Inferior parietal cortex (tissue), 1 donor: ENCODE results near the gene HOMER3.

Experiments used
- DNase-seq: peaks from one replicate; pipeline ENCODE4 v3.0.0-alpha.2; 2016; ENCODE audit errors: extremely low spot score

Gene HOMER3

GRCh38 chr19:18901491-18901890 lies 39.5 kb downstream of the HOMER3 start:
- DNase-seq: no peak

GRCh38 chr19:18900700-18901481 lies 40.1 kb downstream of the HOMER3 start:
- no peak for DNase-seq

DNA sequence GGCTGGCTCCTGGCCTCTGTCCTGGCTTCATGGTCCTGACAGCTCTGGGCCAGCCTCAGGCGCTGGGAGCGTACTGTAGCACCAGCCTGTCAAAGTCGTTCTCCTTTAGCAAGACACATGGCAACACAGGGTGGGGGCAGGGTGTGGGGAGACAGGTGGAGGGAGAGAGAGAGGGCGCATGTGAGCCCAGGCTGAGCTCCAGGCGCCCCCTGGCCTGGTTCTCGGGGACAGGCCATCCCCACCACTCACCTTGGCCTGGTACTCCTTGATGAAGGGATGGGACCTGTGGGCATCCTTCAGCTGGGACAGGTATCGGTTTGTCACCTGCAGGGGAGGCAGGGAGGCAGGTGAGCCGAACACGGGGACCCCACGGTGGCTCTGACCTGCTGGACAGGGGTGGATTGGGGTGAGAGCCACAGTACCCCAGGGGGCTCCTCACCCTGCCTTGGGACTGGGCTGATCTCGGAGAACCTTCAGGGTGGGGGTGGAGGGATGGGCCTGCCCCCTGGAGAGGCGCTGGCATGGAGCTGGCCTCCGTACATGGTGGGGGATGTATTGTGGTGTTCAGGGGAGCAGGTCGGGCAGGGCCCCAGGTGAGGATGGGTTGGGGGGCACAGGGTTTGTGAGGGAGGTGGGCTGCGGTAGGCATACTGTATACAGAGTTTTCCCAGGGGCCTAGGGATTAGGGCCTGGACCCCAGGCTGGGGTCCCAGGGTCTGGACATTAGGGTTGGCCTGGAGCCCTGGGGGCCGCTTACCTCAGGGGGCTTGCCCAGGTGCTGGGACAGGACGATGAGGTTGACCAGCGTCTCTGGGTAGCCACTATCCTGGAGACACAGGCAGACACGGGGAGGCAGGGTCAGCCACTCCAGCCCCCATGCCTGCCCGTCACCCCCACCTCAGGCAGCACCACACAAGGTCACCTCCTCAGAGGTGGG lies 41.1 kb downstream of the HOMER3 start:
- no peak for DNase-seq

GRCh38 chr19:18898607-18899408 lies 42.2 kb downstream of the HOMER3 start:
- DNase-seq: no peak

- DNase-seq: no peak
Measured at GRCh38 chr19:18898081-18898606, 42.9 kb downstream of the HOMER3 start.

DNA sequence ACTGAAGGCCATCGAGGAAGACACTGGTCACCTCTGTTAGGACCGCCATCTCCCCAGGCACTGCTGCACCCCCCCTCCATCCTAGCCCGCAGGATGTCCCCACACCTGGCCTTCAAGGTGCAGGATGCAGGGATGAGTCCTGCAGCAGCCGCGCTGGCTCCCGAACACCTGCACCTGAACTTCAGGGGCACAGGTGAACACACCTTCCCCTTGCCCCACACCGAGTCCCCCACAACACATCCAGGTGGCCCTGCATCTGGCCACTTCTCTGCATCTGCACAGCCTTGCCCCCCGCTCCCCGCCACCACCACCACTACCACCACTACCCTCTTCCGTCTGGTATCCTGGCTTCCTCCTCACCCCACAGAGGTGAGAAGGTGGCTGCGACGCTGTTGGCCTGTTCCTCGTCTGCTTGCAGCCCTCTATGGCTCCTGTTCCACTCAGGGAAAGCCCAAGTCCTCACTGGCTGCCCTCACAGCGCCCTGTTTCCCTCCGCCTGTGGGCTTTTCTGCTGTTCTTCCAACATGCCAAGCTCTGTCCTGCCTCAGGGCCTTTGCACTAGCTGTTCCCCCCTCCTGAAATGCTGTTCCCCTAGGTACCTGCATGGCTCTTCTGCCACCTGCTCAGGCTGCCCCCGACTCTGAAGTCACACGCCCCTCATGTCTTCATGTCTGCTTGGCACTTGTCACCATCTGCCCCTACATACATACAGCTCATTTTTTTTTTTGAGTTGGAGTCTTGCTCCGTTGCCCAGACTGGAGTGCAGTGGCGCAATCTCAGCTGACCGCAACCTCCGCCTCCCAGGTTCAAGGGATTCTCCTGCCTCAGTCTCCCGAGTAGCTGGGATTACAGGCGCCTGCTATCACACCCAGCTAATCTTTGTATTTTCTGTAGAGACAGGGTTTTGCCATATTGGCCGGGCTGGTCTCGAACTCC lies 43.7 kb downstream of the HOMER3 start:
- DNase-seq: no peak

DNA sequence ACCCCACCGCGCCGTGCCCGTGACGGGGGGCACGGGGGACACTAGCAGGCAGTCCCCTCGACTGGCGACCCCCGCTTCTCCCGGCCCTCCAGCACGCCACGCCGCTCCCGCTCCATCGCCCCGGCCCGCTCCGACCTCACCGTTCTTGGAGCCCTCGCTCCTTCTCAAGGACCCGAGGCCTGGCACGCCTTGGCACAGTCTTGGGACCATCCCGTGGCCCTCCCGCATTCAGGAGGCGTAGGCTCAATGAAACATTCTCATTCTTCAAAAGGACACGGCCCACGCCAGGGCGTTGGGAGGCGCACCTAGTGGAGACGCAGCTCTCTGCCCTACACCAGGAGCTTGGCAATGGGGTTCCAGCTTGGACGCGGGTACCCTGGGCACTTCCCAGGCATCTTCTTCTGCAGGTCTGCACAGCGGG lies 44.6 kb downstream of the HOMER3 start:
- DNase-seq: no peak

DNA sequence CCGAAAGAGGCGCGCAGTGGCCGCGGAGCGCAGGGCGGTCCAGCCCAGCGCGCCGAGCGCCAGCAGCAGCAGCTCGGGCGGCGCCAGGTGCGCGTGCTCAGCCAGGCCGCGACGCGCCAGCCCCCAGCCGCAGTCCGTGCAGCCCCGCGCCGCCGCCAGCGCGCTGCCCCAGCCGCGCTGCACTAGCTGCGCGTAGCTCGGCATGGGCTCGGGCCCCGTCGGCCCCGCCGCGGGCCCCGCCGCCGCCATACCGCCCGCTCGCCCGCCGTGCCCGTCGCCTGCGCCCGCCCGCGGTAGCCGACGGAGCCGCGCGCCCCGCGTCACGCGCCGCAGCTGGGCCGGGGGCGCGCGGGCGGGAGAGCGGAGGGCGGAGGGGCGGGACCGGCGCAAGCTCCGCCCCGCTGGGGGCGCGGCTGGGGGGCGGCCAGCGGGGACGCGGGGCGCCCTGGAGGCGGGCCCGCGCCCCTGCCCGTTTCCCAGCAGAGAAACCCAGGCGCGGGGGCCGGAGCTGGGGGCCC lies 45.1 kb downstream of the HOMER3 start, which contains the start of gene CERS1:
Gene CERS1, minus strand, starts transcription at position 335 of the 518 bp plus-strand sequence. Its CDS starts 86 bp downstream, at position 249.
- peak; percentile 49 for DNase-seq

DNA sequence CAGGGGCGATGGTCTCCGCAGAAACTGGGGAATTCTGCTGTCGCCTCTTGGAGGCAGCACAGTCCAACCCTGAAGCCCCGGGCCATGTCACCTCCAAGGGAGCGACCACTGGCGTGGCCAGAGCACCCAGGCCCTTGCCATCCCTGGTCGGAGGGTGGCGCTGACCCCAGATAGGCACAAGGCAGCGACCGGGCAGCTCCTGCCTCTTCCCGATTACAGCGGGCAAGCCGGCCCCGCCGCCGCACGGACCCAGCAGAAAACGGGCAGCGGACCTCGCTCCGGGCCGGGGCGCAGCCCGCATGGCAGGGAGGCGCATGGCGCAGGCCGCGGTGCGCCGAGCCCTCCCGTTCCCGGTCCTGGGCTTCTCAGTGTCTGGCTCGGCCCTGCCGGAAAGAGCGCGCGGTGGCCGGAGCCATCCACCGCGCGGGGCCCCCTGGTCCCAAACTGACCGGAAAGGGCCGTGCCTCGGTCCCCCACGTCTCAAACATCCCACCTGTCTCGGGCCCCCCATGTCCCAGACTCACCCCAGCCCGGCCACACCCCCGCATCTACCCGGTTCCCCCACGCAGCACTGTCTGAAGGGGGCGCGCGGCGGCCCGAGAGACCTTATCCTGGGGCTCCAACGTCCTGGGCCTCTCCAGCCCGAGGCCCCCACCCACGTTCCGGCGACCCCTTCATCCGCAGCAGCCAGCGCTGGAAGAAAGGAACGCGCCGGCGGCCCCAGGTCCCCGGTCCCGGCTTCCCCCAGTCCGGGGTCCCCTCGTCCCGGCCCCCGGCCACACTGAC lies 45.8 kb downstream of the HOMER3 start:
- DNase-seq: no peak

GRCh38 chr19:18894254-18895037 lies 46.6 kb downstream of the HOMER3 start:
- DNase-seq: peak; percentile 89

GRCh38 chr19:18893587-18894253 lies 47.3 kb downstream of the HOMER3 start:
- no peak for DNase-seq

- DNase-seq: no peak
Measured at GRCh38 chr19:18889949-18890745, 50.9 kb downstream of the HOMER3 start.

GRCh38 chr19:18886972-18887371 lies 54.0 kb downstream of the HOMER3 start:
- no peak for DNase-seq

- no peak for DNase-seq
Measured at GRCh38 chr19:18883526-18884304, 57.3 kb downstream of the HOMER3 start.

GRCh38 chr19:18881491-18881890 lies 59.5 kb downstream of the HOMER3 start:
- no peak for DNase-seq
